Loucy (cell line): ENCODE data around the gene RALGPS1.

Experiments used
- H2AFZ ChIP-seq: fragments of 200-600 bp; sonication (generic); 2 replicates; pipeline ENCODE4 v1.6.0; 2016; ENCODE audit warnings: antibody characterized with exemption, mild to moderate bottlenecking, low read length, moderate library complexity
- H3F3A ChIP-seq: fragments of 200-600 bp; 2 replicates; pipeline ENCODE4 v1.6.0; 2016; ENCODE audit warnings: antibody characterized with exemption, low read depth, mild to moderate bottlenecking
- H3K27me3 ChIP-seq: fragments of 200-600 bp; sonication (generic); 2 replicates; pipeline ENCODE4 v1.6.1; 2014; ENCODE audit warnings: low read length, mild to moderate bottlenecking; ENCODE audit not compliant: insufficient read depth, poor library complexity, severe bottlenecking
- H3K36me3 ChIP-seq: fragments of 200-600 bp; sonication (generic); 2 replicates; pipeline ENCODE4 v1.6.1; 2016; ENCODE audit warnings: low read length; ENCODE audit not compliant: insufficient read depth
- H3K4me1 ChIP-seq: fragments of 200-600 bp; sonication (generic); 2 replicates; pipeline ENCODE4 v1.5.1; 2014; ENCODE audit warnings: low read length, mild to moderate bottlenecking; ENCODE audit not compliant: insufficient read depth, poor library complexity, severe bottlenecking
- H3K4me2 ChIP-seq: fragments of 200-600 bp; sonication (generic); 2 replicates; pipeline ENCODE4 v1.6.0; 2014; ENCODE audit warnings: antibody characterized with exemption, low read length, low read depth, mild to moderate bottlenecking; ENCODE audit not compliant: poor library complexity, severe bottlenecking
- H3K4me3 ChIP-seq: fragments of 200-600 bp; sonication (generic); 2 replicates; pipeline ENCODE4 v1.5.1; 2014; ENCODE audit warnings: low read length, mild to moderate bottlenecking, mixed read lengths; ENCODE audit not compliant: poor library complexity, severe bottlenecking
- H3K79me2 ChIP-seq: fragments of 200-600 bp; sonication (generic); 2 replicates; pipeline ENCODE4 v1.6.1; 2014; ENCODE audit warnings: low read length; ENCODE audit not compliant: insufficient read depth
- H3K9ac ChIP-seq: fragments of 200-600 bp; sonication (generic); 2 replicates; pipeline ENCODE4 v1.6.0; 2014; ENCODE audit warnings: mild to moderate bottlenecking, low read depth, low read length, moderate library complexity; ENCODE audit not compliant: poor library complexity, severe bottlenecking
- H3K9me2 ChIP-seq: fragments of 200-600 bp; sonication (generic); replicated peaks from 2 replicates; pipeline ENCODE4 v1.6.1; 2016; ENCODE audit warnings: low read depth, low read length, mixed read lengths
- H3K9me3 ChIP-seq: fragments of 200-600 bp; sonication (generic); 2 replicates; pipeline ENCODE4 v1.6.1; 2014; ENCODE audit warnings: mild to moderate bottlenecking, antibody characterized with exemption, low read length, low read depth; ENCODE audit not compliant: insufficient read depth
- H4K20me1 ChIP-seq: fragments of 200-600 bp; sonication (generic); 2 replicates; pipeline ENCODE4 v1.6.0; 2014; ENCODE audit warnings: antibody characterized with exemption, low read length, mild to moderate bottlenecking; ENCODE audit not compliant: insufficient read depth, poor library complexity, severe bottlenecking
- CTCF ChIP-seq: fragments of 200-600 bp; sonication (generic); conservative IDR thresholded peaks from 2 replicates; pipeline ENCODE4 v1.5.1; 2014; ENCODE audit warnings: mild to moderate bottlenecking, antibody characterized with exemption, low read length
- EZH2phosphoT487 ChIP-seq: fragments of 200-600 bp; IDR thresholded peaks from 2 replicates; pipeline ENCODE4 v1.6.1; 2018; ENCODE audit warnings: antibody characterized with exemption, mild to moderate bottlenecking, moderate library complexity, borderline replicate concordance

RALGPS1 gene

GRCh38 chr9:127187231-127187956, 272.8 kb downstream of the RALGPS1 start:
- Histone ChIP-seq H3K79me2 (no peaks in the 10 kb centered on the region), H2AFZ (no peak overlapping the region), H3K4me3 (no peak overlapping the region), H3K9me2 (no peaks in the 10 kb centered on the region), H3K4me1 (no peaks in the 10 kb centered on the region), H3K9ac (no peak overlapping the region), H3K9me3 (no peaks in the 10 kb centered on the region), H3K4me2 (no peak overlapping the region), H3K36me3 (no peaks in the 10 kb centered on the region), H3K27me3 (no peaks in the 10 kb centered on the region), H4K20me1 (no peaks in the 10 kb centered on the region), H3F3A (no peaks in the 10 kb centered on the region)
- TF ChIP-seq EZH2phosphoT487: no peak
- no peak for TF ChIP-seq CTCF

GRCh38 chr9:127188396-127188795, 273.8 kb downstream of the RALGPS1 start:
- Histone ChIP-seq H3K4me2 (no peak overlapping the region), H3K9me3 (no peaks in the 10 kb centered on the region), H3K9me2 (no peaks in the 10 kb centered on the region), H3F3A (no peaks in the 10 kb centered on the region), H3K27me3 (no peaks in the 10 kb centered on the region), H3K4me3 (no peak overlapping the region), H3K9ac (no peak overlapping the region), H2AFZ (no peak overlapping the region), H3K36me3 (no peaks in the 10 kb centered on the region), H3K79me2 (no peaks in the 10 kb centered on the region), H3K4me1 (no peaks in the 10 kb centered on the region), H4K20me1 (no peaks in the 10 kb centered on the region)
- TF ChIP-seq EZH2phosphoT487 (no peak), CTCF (no peak)

GRCh38 chr9:127189628-127190027, 275.0 kb downstream of the RALGPS1 start:
- no peak overlapping the region for H3K4me2 ChIP-seq

More at GRCh38 chr9:127189628-127190027, 275.0 kb downstream of the RALGPS1 start:
- no peaks in the 10 kb centered on the region for H3F3A ChIP-seq
- no peak for TF ChIP-seq CTCF
- TF ChIP-seq EZH2phosphoT487: no peak
- no peaks in the 10 kb centered on the region for H3K27me3 ChIP-seq
- H3K9me2 ChIP-seq: no peaks in the 10 kb centered on the region
- H3K4me1 ChIP-seq: no peaks in the 10 kb centered on the region
- no peak overlapping the region for H2AFZ ChIP-seq
- no peaks in the 10 kb centered on the region for H3K9me3 ChIP-seq
- H3K36me3 ChIP-seq: no peaks in the 10 kb centered on the region
- no peaks in the 10 kb centered on the region for H4K20me1 ChIP-seq
- H3K9ac ChIP-seq: no peak overlapping the region
- H3K79me2 ChIP-seq: no peaks in the 10 kb centered on the region
- H3K4me3 ChIP-seq: no peak overlapping the region
